Panc1 (cell line): Measurements from ENCODE around the gene ARHGEF7.

ENCODE experiments used
- CTCF ChIP-seq: fragments of 450-650 bp; IDR thresholded peaks from 2 replicates; pipeline ENCODE4 v1.5.1; 2017; ENCODE audit warnings: mild to moderate bottlenecking
- SIN3A ChIP-seq: IDR thresholded peaks from 2 replicates; pipeline ENCODE4 v1.6.1; 2012; ENCODE audit warnings: low read depth, mild to moderate bottlenecking, low read length, moderate library complexity, borderline replicate concordance; ENCODE audit not compliant: insufficient read depth

GRCh38 chr13:111171112-111171511 is 56.0 kb downstream of the ARHGEF7 start:
- TF ChIP-seq CTCF = no peak
- no peak for TF ChIP-seq SIN3A
